Neural crest cell (in vitro differentiated cells): ENCODE data around the gene PDE6A. TPM values are rescaled to one million over a fixed set of nuclear protein-coding genes. Genes with fewer than 3 reads are reported as not detected.
A peak's percentile ranks its signal among the peaks of the same experiment; 100 is the strongest.

Source experiments
- DNase-seq: peaks from one replicate; pipeline ENCODE4 v3.0.0; 2021; ENCODE audit warnings: low read depth, mixed read lengths, low spot score
- H3K27ac Mint-ChIP-seq: one replicate; pipeline ENCODE4 v1.8.0; 2021; ENCODE audit warnings: mild to moderate bottlenecking, mixed read lengths; ENCODE audit not compliant: unreplicated experiment
- H3K27me3 Mint-ChIP-seq: 2 replicates; pipeline ENCODE4 v1.8.0; 2021; ENCODE audit warnings: low read depth, mild to moderate bottlenecking, mixed read lengths
- H3K36me3 Mint-ChIP-seq: 2 replicates; pipeline ENCODE4 v1.8.0; 2021; ENCODE audit warnings: low read depth, mild to moderate bottlenecking, mixed read lengths
- H3K4me1 Mint-ChIP-seq: 2 replicates; pipeline ENCODE4 v1.8.0; 2021; ENCODE audit warnings: mixed read lengths
- H3K4me3 Mint-ChIP-seq: one replicate; pipeline ENCODE4 v1.8.0; 2021; ENCODE audit warnings: mild to moderate bottlenecking, mixed read lengths
- H3K9me3 Mint-ChIP-seq: 2 replicates; pipeline ENCODE4 v1.8.0; 2021; ENCODE audit warnings: mixed read lengths
- CTCF ChIP-seq: fragments of 200-600 bp; sonication (generic); conservative IDR thresholded peaks from 2 replicates; pipeline ENCODE4 v1.5.0; 2021; ENCODE audit warnings: antibody characterized with exemption, mild to moderate bottlenecking
- total RNA-seq: library from RNA; stranded (reverse); gene quantifications from 2 replicates; pipeline ENCODE4 v1.2.1, GENCODE V29; 2021

Gene PDE6A
- total RNA-seq, 1 donor from 2014 or later: not detected

- Mint-ChIP-seq H3K27me3 (no peaks in the 10 kb centered on the region), H3K36me3 (no peaks in the 10 kb centered on the region), H3K27ac (no peak overlapping the region), H3K4me3 (no peak overlapping the region), H3K4me1 (peaks cover 7% of the 10 kb centered on the region), H3K9me3 (no peaks in the 10 kb centered on the region)
- no peak for TF ChIP-seq CTCF
- no peak for DNase-seq
Observed at GRCh38 chr5:149898811-149899210, 45.8 kb downstream of the PDE6A start.

- no peaks in the 10 kb centered on the region for H3K27me3 Mint-ChIP-seq
- H3K27ac Mint-ChIP-seq: peak overlapping the region; percentile 38
- no peaks in the 10 kb centered on the region for H3K36me3 Mint-ChIP-seq
- H3K9me3 Mint-ChIP-seq: no peaks in the 10 kb centered on the region
- H3K4me3 Mint-ChIP-seq: no peak overlapping the region
- DNase-seq: no peak
- no peak for TF ChIP-seq CTCF
- peaks cover 7% of the 10 kb centered on the region for H3K4me1 Mint-ChIP-seq
Observed at GRCh38 chr5:149895416-149896345, 48.9 kb downstream of the PDE6A start.

- Mint-ChIP-seq H3K4me1 (peaks cover 7% of the 10 kb centered on the region), H3K27me3 (no peaks in the 10 kb centered on the region), H3K4me3 (no peak overlapping the region), H3K27ac (no peak overlapping the region), H3K9me3 (no peaks in the 10 kb centered on the region), H3K36me3 (no peaks in the 10 kb centered on the region)
- no peak for DNase-seq
- TF ChIP-seq CTCF: no peak
Observed at GRCh38 chr5:149894237-149894636, 50.4 kb downstream of the PDE6A start.

GRCh38 chr5:149893403-149893931 lies 51.1 kb downstream of the PDE6A start:
- Mint-ChIP-seq H3K9me3 (no peaks in the 10 kb centered on the region), H3K27me3 (no peaks in the 10 kb centered on the region), H3K36me3 (no peaks in the 10 kb centered on the region), H3K27ac (no peak overlapping the region), H3K4me1 (peaks cover 7% of the 10 kb centered on the region), H3K4me3 (no peak overlapping the region)
- no peak for TF ChIP-seq CTCF
- DNase-seq: no peak

GRCh38 chr5:149892594-149892993 lies 52.0 kb downstream of the PDE6A start:
- H3K9me3 Mint-ChIP-seq: no peaks in the 10 kb centered on the region
- H3K36me3 Mint-ChIP-seq: no peaks in the 10 kb centered on the region
- TF ChIP-seq CTCF: no peak

More at GRCh38 chr5:149892594-149892993, 52.0 kb downstream of the PDE6A start:
- no peak for DNase-seq
- H3K27me3 Mint-ChIP-seq: no peaks in the 10 kb centered on the region
- no peak overlapping the region for H3K27ac Mint-ChIP-seq
- no peak overlapping the region for H3K4me3 Mint-ChIP-seq
- peaks cover 10% of the 10 kb centered on the region for H3K4me1 Mint-ChIP-seq
